ENCODE data around the gene XCL2. TPM values are rescaled to one million over a fixed set of nuclear protein-coding genes. Genes with fewer than 3 reads are reported as not detected.

The XCL2 gene
- total and polyA plus RNA-seq, 10 of the 15 experiments (the other 5 are each of a cell fraction or from before 2014, with no cell fraction given) = 0.50 to 299 (median 4.8) TPM

DNA sequence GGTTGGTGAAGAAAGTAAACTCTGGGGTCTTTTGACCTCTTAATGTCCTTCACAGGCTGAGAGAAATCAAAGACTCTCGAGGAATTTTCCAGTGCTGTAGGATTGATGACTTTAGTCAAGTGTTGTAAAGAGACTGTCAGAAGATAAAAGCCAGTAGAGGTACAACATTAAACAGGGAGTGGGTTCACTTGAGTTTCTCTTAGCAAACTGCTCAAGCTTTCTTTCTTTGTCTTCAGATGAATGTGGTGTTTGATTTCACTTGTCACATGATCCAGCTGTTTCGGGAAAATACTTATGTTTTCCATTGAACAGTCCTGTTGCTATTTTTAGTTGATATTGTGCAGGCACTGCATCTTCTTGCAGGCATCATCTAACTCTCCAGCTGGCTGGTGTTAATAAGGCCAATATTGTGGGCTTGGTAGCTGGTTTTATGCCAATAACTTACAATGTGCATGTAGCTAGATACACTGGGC, 45.6 kb downstream of the XCL2 start (continued):
- no peak for TF ChIP-seq PRDM15 (CRISPR knock-in tag; IDR thresholded peaks at IDR 0.05)
- TF ChIP-seq RFX5 (IDR thresholded peaks at IDR 0.05; ENCODE audit: low read depth, low read length) = no peak
- no peak for TF ChIP-seq CBX5 (IDR thresholded peaks at IDR 0.05; ENCODE audit: low read depth)
- TF ChIP-seq EZH2 (IDR thresholded peaks at IDR 0.05; ENCODE audit: borderline replicate concordance, control insufficient read depth, low read depth, low read length) = no peak
- TF ChIP-seq DPF2 (IDR thresholded peaks at IDR 0.05) = no peak
- TF ChIP-seq NFYA (IDR thresholded peaks at IDR 0.05; ENCODE audit: borderline replicate concordance, low read depth, low read length) = no peak
- TF ChIP-seq ZNF207 (IDR thresholded peaks at IDR 0.05; ENCODE audit: borderline replicate concordance) = no peak
- no peak for TF ChIP-seq MYB (IDR thresholded peaks at IDR 0.05; ENCODE audit: borderline replicate concordance, low read depth, low read length)
- no peak for TF ChIP-seq EGR1 (IDR thresholded peaks at IDR 0.05; ENCODE audit: borderline replicate concordance in 1 of 2, low read depth in 2 of 2, low read length in 2 of 2)
- no peak for TF ChIP-seq RAD51 (IDR thresholded peaks at IDR 0.05)
- no peak for TF ChIP-seq TBL1XR1 (IDR thresholded peaks at IDR 0.05; ENCODE audit: low read depth, low read length)
